ENCODE data around the gene TMC1.
"Not testable (repeated sequence)": the region's sequence is repeated elsewhere in the genome, so short reads cannot be mapped to it uniquely, and the experiment has no call there.

Gene TMC1

GRCh38 chr9:72521416-72521815 is at the start of gene TMC1:
Gene TMC1 (plus strand): TSS chr9:72521608. CDS start chr9:72648649, 127,041 bp downstream.
- not testable (repeated sequence) for DNase-seq

GRCh38 chr9:72473474-72474261 is 47.7 kb upstream of the TMC1 start:
- no peak for DNase-seq

GRCh38 chr9:72474676-72475075 is 46.7 kb upstream of the TMC1 start:
- no peak for DNase-seq

- DNase-seq = no peak
Measured at GRCh38 chr9:72476100-72476499, 45.3 kb upstream of the TMC1 start.

GRCh38 chr9:72476617-72477437 is 44.6 kb upstream of the TMC1 start:
- no peak for DNase-seq

- DNase-seq = no peak
Measured at GRCh38 chr9:72477930-72478518, 43.4 kb upstream of the TMC1 start.

GRCh38 chr9:72478966-72479365 is 42.4 kb upstream of the TMC1 start:
- no peak for DNase-seq

- not testable (repeated sequence) for DNase-seq
Measured at GRCh38 chr9:72480261-72480660, 41.1 kb upstream of the TMC1 start.

- DNase-seq = no peak
Measured at GRCh38 chr9:72480921-72481320, 40.5 kb upstream of the TMC1 start.

- no peak for DNase-seq
Measured at GRCh38 chr9:72485821-72486593, 35.4 kb upstream of the TMC1 start.

- DNase-seq = no peak
Measured at GRCh38 chr9:72486594-72486955, 34.8 kb upstream of the TMC1 start.

- not testable (repeated sequence) for DNase-seq
Measured at GRCh38 chr9:72487665-72488064, 33.7 kb upstream of the TMC1 start.

- no peak for DNase-seq
Measured at GRCh38 chr9:72489986-72490385, 31.4 kb upstream of the TMC1 start.

- DNase-seq = no peak
Measured at GRCh38 chr9:72491242-72491641, 30.2 kb upstream of the TMC1 start.

GRCh38 chr9:72494051-72494450 is 27.4 kb upstream of the TMC1 start:
- no peak for DNase-seq

- DNase-seq = no peak
Measured at GRCh38 chr9:72497447-72498046, 23.9 kb upstream of the TMC1 start.

- no peak for DNase-seq
Measured at GRCh38 chr9:72506615-72507014, 14.8 kb upstream of the TMC1 start.

GRCh38 chr9:72509053-72509452 is 12.4 kb upstream of the TMC1 start:
- DNase-seq = no peak

GRCh38 chr9:72509635-72510034 is 11.8 kb upstream of the TMC1 start:
- no peak for DNase-seq

GRCh38 chr9:72521011-72521410 is 397 bp upstream of the TMC1 start:
- DNase-seq = not testable (repeated sequence)

GRCh38 chr9:72524820-72525540 is 3.6 kb downstream of the TMC1 start:
- no peak for DNase-seq

All from NCI-H1092 treated with DMSO at 0.1 percent for 48 hours (cell line).